ENCODE results near the gene OCA2. TPM values are rescaled to one million over a fixed set of nuclear protein-coding genes. Genes with fewer than 3 reads are reported as not detected.
"Not testable (repeated sequence)": the region's sequence is repeated elsewhere in the genome, so short reads cannot be mapped to it uniquely, and the experiment has no call there.

Gene OCA2
- total RNA-seq, 1 donor from 2014 or later, result 0.26 TPM

DNA sequence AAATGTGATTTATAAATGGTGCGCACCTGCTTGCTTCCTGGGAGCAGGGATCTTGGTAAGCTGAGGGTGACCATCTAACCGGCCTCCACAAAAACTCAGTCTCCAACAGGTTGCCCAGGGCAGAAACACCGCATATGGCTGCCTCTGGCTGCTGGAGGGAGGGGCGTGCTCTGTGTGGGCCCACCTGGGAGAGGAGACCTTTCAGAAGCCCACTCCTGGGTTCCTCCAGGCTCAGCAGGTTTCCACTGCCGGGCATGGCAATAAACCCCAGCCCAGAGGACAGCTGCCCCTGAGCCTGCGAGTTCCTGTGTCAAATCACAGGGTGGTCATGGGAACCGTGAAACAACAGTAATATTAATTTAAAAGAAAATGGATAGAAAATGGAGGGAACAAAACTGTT, 85.6 kb downstream of the OCA2 start:
- H3K27me3 ChIP-seq (ENCODE audit: control insufficient read depth, insufficient read depth, low read length), result no peaks in the 10 kb centered on the region
- no peak for DNase-seq (ENCODE audit: low read depth)
- TF ChIP-seq, protein P1, sequence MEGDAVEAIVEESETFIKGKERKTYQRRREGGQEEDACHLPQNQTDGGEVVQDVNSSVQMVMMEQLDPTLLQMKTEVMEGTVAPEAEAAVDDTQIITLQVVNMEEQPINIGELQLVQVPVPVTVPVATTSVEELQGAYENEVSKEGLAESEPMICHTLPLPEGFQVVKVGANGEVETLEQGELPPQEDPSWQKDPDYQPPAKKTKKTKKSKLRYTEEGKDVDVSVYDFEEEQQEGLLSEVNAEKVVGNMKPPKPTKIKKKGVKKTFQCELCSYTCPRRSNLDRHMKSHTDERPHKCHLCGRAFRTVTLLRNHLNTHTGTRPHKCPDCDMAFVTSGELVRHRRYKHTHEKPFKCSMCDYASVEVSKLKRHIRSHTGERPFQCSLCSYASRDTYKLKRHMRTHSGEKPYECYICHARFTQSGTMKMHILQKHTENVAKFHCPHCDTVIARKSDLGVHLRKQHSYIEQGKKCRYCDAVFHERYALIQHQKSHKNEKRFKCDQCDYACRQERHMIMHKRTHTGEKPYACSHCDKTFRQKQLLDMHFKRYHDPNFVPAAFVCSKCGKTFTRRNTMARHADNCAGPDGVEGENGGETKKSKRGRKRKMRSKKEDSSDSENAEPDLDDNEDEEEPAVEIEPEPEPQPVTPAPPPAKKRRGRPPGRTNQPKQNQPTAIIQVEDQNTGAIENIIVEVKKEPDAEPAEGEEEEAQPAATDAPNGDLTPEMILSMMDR (IDR thresholded peaks at IDR 0.05; ENCODE audit: insufficient read depth, low read length, severe bottlenecking), result no peak
- FAIRE-seq, result no peak
- H3K36me3 ChIP-seq (ENCODE audit: control insufficient read depth, insufficient read depth, low read length), result no peaks in the 10 kb centered on the region
- H3K4me3 ChIP-seq (ENCODE audit: low read depth, low read length), result no peak overlapping the region

DNA sequence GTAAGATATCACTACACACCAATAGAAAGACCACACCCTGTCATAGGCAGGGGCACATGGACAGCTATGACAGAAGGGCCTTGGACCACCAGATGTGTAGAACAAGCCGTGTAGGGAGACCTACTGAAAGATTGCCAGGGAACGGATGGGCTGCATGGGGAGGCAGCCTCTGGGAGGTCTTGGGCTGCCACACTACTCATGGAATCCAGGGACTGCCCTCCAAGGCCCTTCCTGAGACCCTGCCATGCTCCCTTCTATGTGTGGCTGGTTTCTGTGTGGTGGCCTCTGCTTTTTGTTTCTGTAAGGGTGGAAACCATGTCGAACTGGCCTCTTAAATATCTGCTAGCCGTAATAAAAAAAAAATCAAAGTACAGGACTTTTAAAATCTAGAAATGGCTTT, 86.9 kb downstream of the OCA2 start:
- Histone ChIP-seq H3K4me3 (ENCODE audit: low read depth, low read length) (no peak overlapping the region), H3K36me3 (ENCODE audit: control insufficient read depth, insufficient read depth, low read length) (no peaks in the 10 kb centered on the region), H3K27me3 (ENCODE audit: control insufficient read depth, insufficient read depth, low read length) (no peaks in the 10 kb centered on the region)
- no peak for DNase-seq (ENCODE audit: low read depth)
- TF ChIP-seq, protein P1 (IDR thresholded peaks at IDR 0.05; ENCODE audit: insufficient read depth, low read length, severe bottlenecking), result no peak
- FAIRE-seq, result no peak

DNA sequence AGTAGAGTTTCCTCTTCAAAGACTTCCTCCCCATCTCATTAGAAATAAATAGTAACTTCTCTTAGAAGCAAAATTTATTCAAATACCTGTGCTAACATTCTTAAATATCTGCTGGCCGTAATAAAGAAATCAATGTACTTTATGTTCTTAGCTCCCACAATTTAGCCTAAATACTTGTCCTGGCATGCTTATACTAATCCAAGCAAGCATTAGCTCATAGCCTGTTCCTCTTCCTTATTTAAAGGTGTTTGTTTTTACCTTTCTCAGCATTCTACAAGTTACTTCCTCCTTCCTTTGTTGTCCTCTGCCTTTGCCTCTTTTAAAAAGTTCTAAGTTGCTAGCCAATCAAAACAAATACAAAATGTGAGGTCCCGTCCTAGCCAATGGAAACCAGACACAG, 90.9 kb downstream of the OCA2 start:
- not testable (repeated sequence) for FAIRE-seq; H3K27me3 ChIP-seq (ENCODE audit: control insufficient read depth, insufficient read depth, low read length); H3K4me3 ChIP-seq (ENCODE audit: low read depth, low read length); H3K36me3 ChIP-seq (ENCODE audit: control insufficient read depth, insufficient read depth, low read length)
- DNase-seq (ENCODE audit: low read depth), result peak; percentile 57

DNA sequence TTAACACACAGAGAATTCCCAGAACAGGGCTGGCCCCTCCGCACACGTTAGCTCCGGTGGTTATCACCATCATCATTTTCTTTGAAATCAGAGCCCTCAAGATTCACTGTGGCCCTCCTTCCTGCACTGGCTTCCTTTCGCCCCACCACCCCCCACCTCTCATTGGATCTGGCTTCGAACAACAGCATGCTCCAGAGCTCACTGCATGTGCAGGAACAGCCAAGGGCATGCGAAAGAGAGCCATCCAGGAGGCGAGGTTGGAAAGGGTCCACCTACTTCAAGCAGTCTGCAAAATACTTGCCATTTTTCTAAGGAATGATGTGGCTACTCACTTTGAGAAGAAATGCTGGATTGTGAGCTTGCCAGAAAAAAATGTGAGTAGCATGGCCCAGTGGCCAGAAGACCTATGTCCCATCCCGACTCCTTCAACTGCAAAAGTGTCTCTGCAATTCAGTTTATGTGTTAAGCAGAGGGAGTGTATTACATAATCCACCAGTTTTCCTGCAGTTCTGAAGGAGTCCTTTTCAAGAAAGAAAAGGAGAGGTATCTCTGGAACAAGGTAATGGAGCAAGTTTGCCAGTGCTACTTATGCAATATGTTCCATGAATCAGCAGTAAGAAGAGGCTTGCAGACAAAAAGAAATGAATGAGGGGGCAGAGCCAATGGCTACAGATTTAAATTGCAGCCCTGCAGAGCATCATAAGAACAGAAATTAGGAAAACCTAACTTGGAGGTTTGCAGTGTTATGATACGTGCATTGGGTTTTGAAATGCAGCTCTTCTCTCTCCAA, 92.8 kb downstream of the OCA2 start:
- H3K36me3 ChIP-seq (ENCODE audit: control insufficient read depth, insufficient read depth, low read length), result no peaks in the 10 kb centered on the region
- FAIRE-seq (no peak), DNase-seq (ENCODE audit: low read depth) (peak; percentile 37)
- H3K4me3 ChIP-seq (ENCODE audit: low read depth, low read length), result no peak overlapping the region
- TF ChIP-seq, protein P1 (IDR thresholded peaks at IDR 0.05; ENCODE audit: insufficient read depth, low read length, severe bottlenecking), result no peak
- H3K27me3 ChIP-seq (ENCODE audit: control insufficient read depth, insufficient read depth, low read length), result no peaks in the 10 kb centered on the region

DNA sequence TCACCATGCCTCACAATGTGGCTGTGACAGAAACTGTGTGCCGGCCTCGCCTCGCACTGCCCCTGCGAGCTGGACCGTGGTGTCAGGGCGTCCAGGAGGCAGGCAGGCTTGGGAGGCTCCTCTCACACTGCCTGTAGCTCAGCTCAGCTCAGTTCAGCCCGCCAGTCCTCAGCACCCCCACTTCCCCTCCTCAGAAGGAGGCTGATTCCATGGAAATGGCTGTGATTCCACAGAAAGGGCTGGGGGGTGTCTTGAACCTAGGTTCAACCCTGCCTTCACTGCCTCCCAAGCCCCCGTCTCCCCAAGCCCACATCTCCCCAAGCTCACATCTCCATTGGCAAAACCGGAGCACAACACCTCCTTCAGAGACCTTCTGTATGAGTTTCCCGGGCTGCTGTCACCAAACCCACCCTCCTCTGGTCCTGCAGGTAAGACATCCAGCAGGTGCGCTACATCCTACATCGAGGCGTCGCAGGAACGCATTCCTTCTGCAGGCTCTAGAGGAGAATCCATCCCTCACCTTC, 94.0 kb downstream of the OCA2 start:
- TF ChIP-seq, protein P1 (IDR thresholded peaks at IDR 0.05; ENCODE audit: insufficient read depth, low read length, severe bottlenecking), result no peak
- FAIRE-seq (no peak), DNase-seq (ENCODE audit: low read depth) (no peak)
- H3K4me3 ChIP-seq (ENCODE audit: low read depth, low read length), result no peak overlapping the region
- no peaks in the 10 kb centered on the region for H3K27me3 ChIP-seq (ENCODE audit: control insufficient read depth, insufficient read depth, low read length)
- H3K36me3 ChIP-seq (ENCODE audit: control insufficient read depth, insufficient read depth, low read length), result no peaks in the 10 kb centered on the region

DNA sequence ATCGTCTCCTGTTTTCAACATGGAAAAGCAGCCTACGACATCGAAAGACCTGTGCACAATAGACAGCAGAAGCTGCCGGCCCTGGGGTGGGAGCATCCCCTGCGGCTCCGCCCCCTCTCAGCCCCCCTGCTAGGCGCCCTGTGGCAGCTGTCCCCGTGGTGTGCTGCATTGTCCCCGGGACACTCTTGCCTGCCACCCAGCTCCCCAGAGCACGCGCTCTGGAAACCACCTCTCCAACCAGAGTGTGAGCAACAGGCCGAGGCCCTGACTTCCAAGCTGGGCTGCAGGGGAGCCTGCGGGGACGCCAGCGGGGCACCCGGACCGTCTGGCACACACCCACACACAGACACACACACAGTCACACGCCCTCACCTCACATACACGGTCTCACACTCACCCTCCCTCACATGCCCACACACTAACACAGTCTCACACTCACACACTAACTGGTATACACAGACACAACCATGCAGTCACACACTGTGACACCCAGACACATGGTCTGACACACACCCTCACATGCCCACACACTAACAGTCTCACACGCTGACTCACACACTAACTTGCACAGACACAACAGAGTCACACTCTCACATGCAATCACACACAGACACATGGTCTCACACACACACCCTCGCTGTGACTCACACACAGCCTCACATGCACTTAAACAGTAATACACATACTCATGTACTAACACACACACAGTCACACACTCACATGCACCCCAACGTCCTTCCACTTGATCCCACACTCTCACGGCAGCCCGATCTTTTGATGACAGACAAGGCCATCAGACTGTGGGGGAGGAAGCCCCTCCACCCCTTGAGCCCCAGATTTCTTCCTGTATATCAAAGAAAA, 94.7 kb downstream of the OCA2 start:
- TF ChIP-seq, protein P1 (IDR thresholded peaks at IDR 0.05; ENCODE audit: insufficient read depth, low read length, severe bottlenecking), result no peak
- no peak for DNase-seq (ENCODE audit: low read depth)
- H3K4me3 ChIP-seq (ENCODE audit: low read depth, low read length), result no peak overlapping the region
- H3K27me3 ChIP-seq (ENCODE audit: control insufficient read depth, insufficient read depth, low read length), result no peaks in the 10 kb centered on the region
- H3K36me3 ChIP-seq (ENCODE audit: control insufficient read depth, insufficient read depth, low read length), result no peaks in the 10 kb centered on the region
- peak; percentile 62 for FAIRE-seq
